ENCODE results near the gene PSME2.

GRCh38 chr14:24133735-24134134 is 12.7 kb downstream of the PSME2 start:
- TF ChIP-seq EZH2phosphoT487 (IDR thresholded peaks at IDR 0.05; ENCODE audit: insufficient read depth, low read depth): no peak
- TF ChIP-seq EZH2 (IDR thresholded peaks at IDR 0.05; ENCODE audit: insufficient read depth, poor library complexity, severe bottlenecking): no peak

All from GM23248 (cell line).